Suppressor macrophage treated with lipopolysaccharide for 1 hour (primary cell): ENCODE measurements around the gene SMIM9.

Experiments
- DNase-seq, 3 donors: peaks; one replicate each; pipeline ENCODE4 v3.0.0-alpha.2; 2020 to 2022

The SMIM9 gene

DNA sequence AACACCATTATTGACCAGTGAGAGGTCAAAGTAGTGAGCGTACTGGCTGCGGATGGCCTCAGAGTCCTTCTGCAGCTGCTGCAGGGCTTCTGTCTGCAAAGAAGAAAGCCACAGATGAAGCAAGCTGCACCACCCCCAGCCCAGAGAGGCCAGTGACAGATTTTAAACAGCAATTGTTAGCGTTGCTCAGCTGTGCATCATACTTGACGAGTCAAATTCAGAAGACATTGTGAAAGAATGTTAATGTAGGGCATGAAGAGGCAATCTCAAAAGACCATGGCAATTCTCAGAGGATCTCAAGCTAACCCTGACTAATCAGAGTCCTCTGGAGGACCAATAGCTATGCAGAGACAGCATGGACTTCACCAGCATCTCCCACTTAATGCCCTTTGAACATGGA, 55.2 kb downstream of the SMIM9 start:
- DNase-seq: peak in 1 of 3 donors; percentile 51

DNA sequence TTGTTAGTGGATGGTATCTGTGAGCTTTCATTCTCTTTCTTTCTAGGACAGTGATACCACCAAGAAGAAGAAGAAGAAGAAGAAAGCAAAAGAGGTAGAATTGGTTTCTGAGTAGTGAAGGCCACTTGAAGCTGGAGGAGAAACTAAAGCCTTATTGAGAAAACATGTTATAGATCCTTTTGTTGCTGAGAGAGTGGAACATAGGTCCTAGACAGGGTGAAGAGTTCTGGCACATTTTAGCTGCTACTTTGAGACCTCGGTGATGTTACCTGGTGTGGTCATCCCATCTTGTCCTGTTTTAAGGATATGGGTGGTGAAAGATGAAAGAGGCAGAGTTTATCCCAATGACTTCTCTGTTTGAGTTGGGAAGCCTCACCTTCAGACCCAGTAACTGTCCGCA, 57.7 kb downstream of the SMIM9 start:
- no peak for DNase-seq

DNA sequence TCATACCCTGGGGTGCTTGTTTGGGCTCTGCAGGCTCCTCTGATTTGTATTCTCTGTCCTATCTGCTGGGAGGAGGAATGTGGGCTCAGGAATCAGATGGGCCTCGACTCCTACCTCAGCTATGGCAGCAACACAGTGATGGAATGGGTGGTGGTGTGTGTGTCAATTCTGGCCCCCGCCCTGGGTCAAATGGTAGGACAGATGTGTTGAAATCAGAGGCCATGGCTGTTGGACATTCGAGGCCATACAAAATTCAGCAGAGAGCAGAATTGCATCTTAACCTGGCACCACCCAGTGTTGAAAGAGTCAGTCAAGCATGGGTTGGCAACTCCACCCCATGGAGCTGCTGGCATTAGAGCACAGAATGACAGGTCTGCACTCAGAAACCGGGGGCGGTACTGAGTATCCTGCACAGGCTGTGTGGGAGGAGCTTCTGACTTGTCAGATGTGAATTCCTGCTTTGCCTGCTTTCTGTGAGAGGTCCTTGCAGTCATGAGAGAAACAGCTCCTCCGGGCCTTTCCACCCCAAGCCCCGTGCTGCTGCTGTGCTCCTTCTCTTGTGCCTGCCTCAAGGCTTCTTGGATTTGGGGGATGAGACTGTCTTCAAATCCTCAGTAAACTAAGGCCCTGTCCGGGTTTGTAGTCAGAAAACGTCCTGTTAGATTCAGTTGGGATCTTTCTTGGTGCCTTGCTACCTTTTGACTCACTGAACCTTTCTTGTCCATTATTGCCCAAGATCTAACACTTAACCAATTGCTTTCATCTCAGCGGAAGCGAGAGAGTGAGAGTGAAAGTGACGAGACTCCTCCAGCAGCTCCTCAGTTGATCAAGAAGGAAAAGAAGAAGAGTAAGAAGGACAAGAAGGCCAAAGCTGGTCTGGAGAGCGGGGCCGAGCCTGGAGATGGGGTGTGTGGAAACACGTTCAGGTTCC, 58.8 kb downstream of the SMIM9 start:
- peak; percentile 76 to 85 (median 82) for DNase-seq

DNA sequence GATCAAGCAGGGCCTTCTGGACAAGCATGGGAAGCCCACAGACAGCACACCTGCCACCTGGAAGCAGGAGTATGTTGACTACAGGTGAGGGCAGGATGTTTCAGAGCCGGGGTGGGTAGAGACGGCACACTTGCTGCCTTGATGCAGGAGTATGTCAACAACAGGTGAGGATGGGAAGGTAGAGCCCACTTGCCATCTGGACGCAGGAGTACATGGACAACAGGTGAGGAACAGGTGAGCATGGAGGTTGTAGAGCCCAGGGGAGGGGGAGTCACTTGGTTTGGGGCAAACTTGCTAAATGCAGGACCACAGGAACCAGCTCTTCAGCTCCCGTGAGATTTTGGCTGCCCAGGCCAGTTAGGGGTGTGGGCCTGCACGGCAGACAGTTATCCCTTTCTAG, 59.8 kb downstream of the SMIM9 start:
- no peak for DNase-seq
